ENCODE data around the gene PITPNC1.
"Not testable (repeated sequence)": the region's sequence is repeated elsewhere in the genome, so short reads cannot be mapped to it uniquely, and the experiment has no call there.

Gene PITPNC1

GRCh38 chr17:67600408-67600807 lies 223.3 kb downstream of the PITPNC1 start:
- no peak for DNase-seq

GRCh38 chr17:67601897-67602296 lies 224.8 kb downstream of the PITPNC1 start:
- DNase-seq: no peak

GRCh38 chr17:67602444-67602843 lies 225.4 kb downstream of the PITPNC1 start:
- DNase-seq: no peak

GRCh38 chr17:67602974-67603373 lies 225.9 kb downstream of the PITPNC1 start:
- DNase-seq: peak; percentile 52

GRCh38 chr17:67605256-67605912 lies 228.3 kb downstream of the PITPNC1 start:
- DNase-seq: no peak

GRCh38 chr17:67606471-67606870 lies 229.4 kb downstream of the PITPNC1 start:
- no peak for DNase-seq

GRCh38 chr17:67606896-67607604 lies 230.0 kb downstream of the PITPNC1 start:
- no peak for DNase-seq

GRCh38 chr17:67610061-67610460 lies 233.0 kb downstream of the PITPNC1 start:
- no peak for DNase-seq

- no peak for DNase-seq
Observed at GRCh38 chr17:67613961-67614360, 236.9 kb downstream of the PITPNC1 start.

- no peak for DNase-seq
Observed at GRCh38 chr17:67615011-67615561, 238.0 kb downstream of the PITPNC1 start.

- DNase-seq: no peak
Observed at GRCh38 chr17:67615736-67616135, 238.7 kb downstream of the PITPNC1 start.

- no peak for DNase-seq
Observed at GRCh38 chr17:67617304-67617899, 240.3 kb downstream of the PITPNC1 start.

GRCh38 chr17:67619555-67619954 lies 242.5 kb downstream of the PITPNC1 start:
- no peak for DNase-seq

GRCh38 chr17:67620088-67620487 lies 243.0 kb downstream of the PITPNC1 start:
- DNase-seq: no peak

GRCh38 chr17:67620636-67621035 lies 243.6 kb downstream of the PITPNC1 start:
- no peak for DNase-seq

GRCh38 chr17:67623767-67624166 lies 246.7 kb downstream of the PITPNC1 start:
- DNase-seq: no peak

- no peak for DNase-seq
Observed at GRCh38 chr17:67624886-67625656, 248.0 kb downstream of the PITPNC1 start.

GRCh38 chr17:67625971-67626370 lies 248.9 kb downstream of the PITPNC1 start:
- no peak for DNase-seq

- no peak for DNase-seq
Observed at GRCh38 chr17:67628580-67629013, 251.5 kb downstream of the PITPNC1 start.

GRCh38 chr17:67629971-67630320 lies 252.9 kb downstream of the PITPNC1 start:
- DNase-seq: no peak

- not testable (repeated sequence) for DNase-seq
Observed at GRCh38 chr17:67630836-67631235, 253.8 kb downstream of the PITPNC1 start.

GRCh38 chr17:67632141-67632540 lies 255.1 kb downstream of the PITPNC1 start:
- DNase-seq: no peak

- no peak for DNase-seq
Observed at GRCh38 chr17:67633751-67634211, 256.7 kb downstream of the PITPNC1 start.

All from CD4-positive, alpha-beta T cell treated with Interleukin-15 for 1 hour (primary cell).